CD4-positive, CD25-positive, alpha-beta regulatory T cell (primary cell): Measurements from ENCODE around the gene KIF18A. TPM values are rescaled to one million over a fixed set of nuclear protein-coding genes. Genes with fewer than 3 reads are reported as not detected.

Source experiments
- ATAC-seq, 2 donors: fragments of 150-1000 bp; cut with Tn5 transposase; one replicate each; pipeline ENCODE4 v1.10.0; 2021; ENCODE audit warnings: low read depth in 2 of 2, moderate number of reproducible peaks in 2 of 2, moderate library complexity in 1 of 2
- DNase-seq, 3 donors: peaks; one replicate each; pipeline versions ENCODE4 v3.0.0 to v3.0.0-alpha.2; 2012 to 2022; ENCODE audit warnings: mixed read lengths in 1 of 3
- H3K27ac ChIP-seq: one replicate; pipeline ENCODE4 v1.7.0; 2013; ENCODE audit warnings: mild to moderate bottlenecking, low read length; ENCODE audit not compliant: insufficient read depth, poor library complexity, severe bottlenecking
- H3K27me3 ChIP-seq: one replicate; pipeline ENCODE4 v1.7.0; 2013; ENCODE audit warnings: low read length; ENCODE audit not compliant: control insufficient read depth, insufficient read depth
- H3K36me3 ChIP-seq: one replicate; pipeline ENCODE4 v1.7.0; 2013; ENCODE audit warnings: mild to moderate bottlenecking, low read length, moderate library complexity; ENCODE audit not compliant: control insufficient read depth, insufficient read depth
- H3K4me1 ChIP-seq: 2 replicates; pipeline ENCODE4 v1.7.0; 2013; ENCODE audit warnings: mild to moderate bottlenecking, low read length; ENCODE audit not compliant: insufficient read depth, control insufficient read depth, poor library complexity, severe bottlenecking
- H3K4me3 ChIP-seq: one replicate; pipeline ENCODE4 v1.7.0; 2013; ENCODE audit warnings: low read depth, mild to moderate bottlenecking, low read length, moderate library complexity
- H3K9me3 ChIP-seq, 2 experiments: 1 replicate in 1 of 2; 2 replicates in 1 of 2; pipeline ENCODE4 v1.7.0; 2013; ENCODE audit warnings: low read length in 2 of 2, mild to moderate bottlenecking in 1 of 2, moderate library complexity in 1 of 2; ENCODE audit not compliant: control insufficient read depth in 2 of 2
- H3K27ac Mint-ChIP-seq, 3 donors: one replicate each; pipeline ENCODE4 v1.8.0; 2020 to 2022; ENCODE audit warnings: mild to moderate bottlenecking in 3 of 3, mixed read lengths in 3 of 3, moderate library complexity in 2 of 3
- H3K27me3 Mint-ChIP-seq: one replicate; pipeline ENCODE4 v1.8.0; 2022; ENCODE audit warnings: mild to moderate bottlenecking, mixed read lengths
- H3K36me3 Mint-ChIP-seq: one replicate; pipeline ENCODE4 v1.8.0; 2020; ENCODE audit warnings: mixed read lengths
- H3K4me1 Mint-ChIP-seq, 4 donors: one replicate each; pipeline ENCODE4 v1.8.0; 2020 to 2022; ENCODE audit warnings: mixed read lengths in 4 of 4, mild to moderate bottlenecking in 1 of 4
- H3K4me3 Mint-ChIP-seq, 4 donors: one replicate each; pipeline ENCODE4 v1.8.0; 2020 to 2022; ENCODE audit warnings: mild to moderate bottlenecking in 4 of 4, mixed read lengths in 4 of 4, moderate library complexity in 3 of 4
- H3K9me3 Mint-ChIP-seq, 7 donors: one replicate each; pipeline ENCODE4 v1.8.0; 2020 to 2022; ENCODE audit warnings: mixed read lengths in 7 of 7, mild to moderate bottlenecking in 3 of 7, moderate library complexity in 2 of 7
- polyA plus RNA-seq, 4 donors: library from polyadenylated mRNA; unstranded; fragments of 300-500 nt; fragmentation: Illumina TruSeq; gene quantifications; one replicate each; pipeline ENCODE4 v1.2.3, GENCODE V29; 2021
- total RNA-seq: library from RNA; stranded (reverse); gene quantifications from one replicate; pipeline ENCODE4 v1.2.3, GENCODE V29; 2022

The KIF18A gene
- total and polyA plus RNA-seq, 5 donors from 2014 or later, result 1.1 to 10.6 (median 1.6) TPM

DNA sequence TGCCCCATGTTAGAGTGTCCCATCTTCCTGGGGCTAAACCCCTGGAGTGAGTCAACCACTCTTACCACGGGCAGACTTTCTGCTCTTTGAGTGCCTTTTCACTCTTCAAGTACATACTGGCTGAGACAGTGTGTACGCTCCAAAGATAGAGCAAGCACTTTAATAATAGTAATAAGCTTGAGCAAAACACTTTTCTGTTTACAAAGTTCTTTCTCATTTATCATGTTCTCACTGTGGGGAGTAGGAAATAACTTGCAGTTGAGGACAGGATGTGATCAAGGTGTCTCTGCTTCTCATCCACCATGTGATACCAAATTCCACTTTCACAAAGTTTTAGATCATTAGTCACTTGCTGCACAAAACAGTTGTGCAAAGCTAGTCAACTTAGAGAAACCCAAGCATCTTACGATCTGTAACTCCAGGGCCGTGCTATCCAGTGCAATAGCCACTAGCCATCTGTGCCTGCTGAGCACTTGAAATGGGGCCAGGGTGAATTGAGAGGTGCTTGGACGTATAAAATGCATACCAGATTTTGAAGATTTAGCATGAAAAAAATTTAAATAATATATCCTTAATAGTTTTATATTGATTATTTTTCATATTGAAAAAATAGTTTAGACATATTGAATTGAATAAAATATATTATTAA, 135.3 kb downstream of the KIF18A start:
- H3K4me3 Mint-ChIP-seq, result no peak overlapping the region
- ATAC-seq, result no peak

DNA sequence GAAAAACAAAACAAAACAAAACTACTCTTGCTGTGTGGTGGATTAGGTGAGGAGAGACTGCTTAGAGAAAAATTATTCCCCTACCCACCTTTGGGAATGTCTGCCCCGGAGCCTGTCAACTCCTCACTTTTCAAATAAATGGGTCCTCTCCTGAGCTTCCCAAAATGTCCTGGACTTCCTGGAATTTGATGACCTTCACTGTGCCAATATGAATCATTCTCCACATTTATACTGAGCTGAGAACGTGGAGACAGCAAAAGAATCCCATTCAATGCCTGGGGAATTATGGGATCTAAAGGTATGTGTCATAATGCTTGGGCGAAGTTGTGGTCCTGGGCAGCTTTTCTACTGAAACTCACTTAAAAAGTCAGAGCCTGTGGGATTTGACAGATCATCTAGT, 136.8 kb downstream of the KIF18A start:
- no peak for DNase-seq
- H3K4me3 Mint-ChIP-seq, result no peak overlapping the region
- H3K36me3 ChIP-seq, result no peaks in the 10 kb centered on the region
- H3K9me3 ChIP-seq, result no peaks in the 10 kb centered on the region
- peaks cover 6% of the 10 kb centered on the region for H3K27me3 Mint-ChIP-seq
- peaks cover 0 to 4% (median 0%) of the 10 kb centered on the region in 7 donors for H3K9me3 Mint-ChIP-seq
- no peaks in the 10 kb centered on the region for H3K27me3 ChIP-seq
- H3K4me1 Mint-ChIP-seq, result no peaks in the 10 kb centered on the region
- H3K27ac ChIP-seq, result no peak overlapping the region
- H3K4me1 ChIP-seq, result no peaks in the 10 kb centered on the region
- no peak overlapping the region for H3K4me3 ChIP-seq
- ATAC-seq, result no peak
- H3K27ac Mint-ChIP-seq, result no peak overlapping the region
- no peaks in the 10 kb centered on the region for H3K36me3 Mint-ChIP-seq

More for the DNA sequence above, 135.3 kb downstream of the KIF18A start:
- Histone ChIP-seq H3K4me3 (no peak overlapping the region), H3K36me3 (no peaks in the 10 kb centered on the region), H3K27ac (no peak overlapping the region), H3K4me1 (no peaks in the 10 kb centered on the region), H3K27me3 (no peaks in the 10 kb centered on the region), H3K9me3 (no peaks in the 10 kb centered on the region)
- Mint-ChIP-seq H3K36me3 (no peaks in the 10 kb centered on the region), H3K27ac (no peak overlapping the region), H3K4me1 (no peaks in the 10 kb centered on the region), H3K9me3 (peaks cover 0 to 2% (median 0%) of the 10 kb centered on the region in 7 donors), H3K27me3 (peaks cover 6% of the 10 kb centered on the region)
- DNase-seq, result no peak

Other genes with a start within 250 kb of the KIF18A start
- 11.5 TPM for gene METTL15, start 232 bp upstream of the KIF18A start, total RNA-seq
- gene METTL15, start 232 bp upstream of the KIF18A start, polyA plus RNA-seq, result 1 to 10 TPM; 5.1 to 7.3 (median 6.5) TPM